CD4-positive, alpha-beta T cell (primary cell): ENCODE results near the gene ARVCF. TPM values are rescaled to one million over a fixed set of nuclear protein-coding genes. Genes with fewer than 3 reads are reported as not detected.

Experiments
- ATAC-seq: fragments of 200-7000 bp; cut with Tn5 transposase; one replicate; pipeline ENCODE4 v1.10.0; 2022; ENCODE audit warnings: mild to moderate bottlenecking; ENCODE audit not compliant: poor library complexity
- CTCF ChIA-PET: fragments of 350-600 bp; sonication (Branson Sonifier 250); formaldehyde crosslinking; loops from one replicate; lab custom pipeline; 2021; ENCODE audit warnings: antibody characterized with exemption, inconsistent platforms; lab: Charles Lee
- POLR2A ChIA-PET: fragments of 350-600 bp; sonication (Branson Sonifier 250); formaldehyde crosslinking; loops from one replicate; lab custom pipeline; 2021; ENCODE audit warnings: antibody characterized with exemption, inconsistent platforms; lab: Charles Lee
- DNase-seq, 14 experiments: peaks; one replicate each; pipeline ENCODE4 v3.0.0-alpha.2; 2013 to 2020; ENCODE audit warnings: mixed read lengths in 2 of 14
- H3K27ac ChIP-seq, 2 donors: one replicate each; pipeline versions ENCODE4 v1.5.1 to v1.7.0; 2013; ENCODE audit warnings: low read length in 2 of 2, low read depth in 1 of 2, mild to moderate bottlenecking in 1 of 2
- H3K27me3 ChIP-seq, 2 experiments: 1 replicate in 1 of 2; 2 replicates in 1 of 2; pipeline versions ENCODE4 v1.6.1 to v1.7.0; 2013; ENCODE audit warnings: low read length in 2 of 2, control low read depth in 1 of 2, mild to moderate bottlenecking in 1 of 2, moderate library complexity in 1 of 2; ENCODE audit not compliant: insufficient read depth in 2 of 2, control insufficient read depth in 1 of 2
- H3K36me3 ChIP-seq: one replicate; pipeline ENCODE4 v1.6.1; 2013; ENCODE audit warnings: low read length, control low read depth; ENCODE audit not compliant: insufficient read depth
- H3K4me1 ChIP-seq: one replicate; pipeline ENCODE4 v1.6.1; 2013; ENCODE audit warnings: low read length, control low read depth; ENCODE audit not compliant: insufficient read depth
- H3K4me3 ChIP-seq: one replicate; pipeline ENCODE4 v1.5.1; 2013; ENCODE audit warnings: mild to moderate bottlenecking, low read length, moderate library complexity
- H3K9me3 ChIP-seq, 2 experiments: 1 replicate in 1 of 2; 2 replicates in 1 of 2; pipeline versions ENCODE4 v1.6.1 to v1.7.0; 2013; ENCODE audit warnings: low read length in 2 of 2, mild to moderate bottlenecking in 2 of 2, control low read depth in 1 of 2, moderate library complexity in 1 of 2; ENCODE audit not compliant: control insufficient read depth in 1 of 2, insufficient read depth in 1 of 2
- H3K27ac Mint-ChIP-seq: one replicate; pipeline ENCODE4 v1.8.0; 2020; ENCODE audit warnings: mixed read lengths
- H3K27me3 Mint-ChIP-seq: one replicate; pipeline ENCODE4 v1.8.0; 2021; ENCODE audit warnings: mixed read lengths
- H3K36me3 Mint-ChIP-seq: one replicate; pipeline ENCODE4 v1.8.0; 2021; ENCODE audit warnings: low read depth, mixed read lengths
- H3K4me1 Mint-ChIP-seq: one replicate; pipeline ENCODE4 v1.8.0; 2021; ENCODE audit warnings: low read depth, mixed read lengths
- H3K4me3 Mint-ChIP-seq: one replicate; pipeline ENCODE4 v1.8.0; 2020; ENCODE audit warnings: mild to moderate bottlenecking, mixed read lengths
- H3K9me3 Mint-ChIP-seq: one replicate; pipeline ENCODE4 v1.8.0; 2020; ENCODE audit warnings: mixed read lengths
- intact Hi-C, 2 experiments: fragments of 100-400 bp; cut with DNase I in 1 of 2; cut with micrococcal nuclease in 1 of 2; formaldehyde crosslinking; loops; one replicate each; pipeline versions ENCODE4 v1.15.1 to v1.9.0; 2023 to 2025; cut with DNase I, micrococcal nuclease
- total RNA-seq, 174 experiments: library from RNA in 2 of 174; stranded (reverse) in 2 of 174; gene quantifications; one replicate each; pipeline ENCODE4 v1.2.3 and lab custom pipeline; 2021 to 2026
- TF ChIP-seq, protein P1 (sequence below): fragments of 200-600 bp; IDR thresholded peaks from one replicate; pipeline ENCODE4 v1.8.0; 2022; ENCODE audit warnings: antibody characterized with exemption, mild to moderate bottlenecking

ARVCF gene
- total RNA-seq, 2 experiments from 2014 or later: 2.2 to 2.5 TPM

DNA sequence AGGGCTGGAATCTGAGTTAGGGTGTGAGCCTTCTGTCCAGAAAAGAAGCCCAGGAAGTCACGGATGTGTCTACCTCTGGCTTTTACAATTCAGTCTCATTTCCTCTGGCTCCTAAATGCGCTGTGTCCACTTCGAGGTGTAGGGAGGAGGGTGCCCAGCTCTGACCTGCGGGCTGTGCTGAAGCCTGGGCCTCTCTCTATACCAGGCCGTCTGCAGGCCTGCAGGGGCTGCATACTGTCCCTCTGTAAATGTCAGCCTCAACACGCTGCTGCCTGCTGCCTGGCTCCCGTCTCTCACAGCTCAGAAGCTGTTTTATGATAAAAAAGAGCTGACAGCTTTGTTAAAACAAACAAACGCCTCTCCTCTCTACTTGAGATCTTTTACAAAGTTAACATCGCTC is 14.5 kb downstream of the ARVCF start:
- TF ChIP-seq, protein P1, sequence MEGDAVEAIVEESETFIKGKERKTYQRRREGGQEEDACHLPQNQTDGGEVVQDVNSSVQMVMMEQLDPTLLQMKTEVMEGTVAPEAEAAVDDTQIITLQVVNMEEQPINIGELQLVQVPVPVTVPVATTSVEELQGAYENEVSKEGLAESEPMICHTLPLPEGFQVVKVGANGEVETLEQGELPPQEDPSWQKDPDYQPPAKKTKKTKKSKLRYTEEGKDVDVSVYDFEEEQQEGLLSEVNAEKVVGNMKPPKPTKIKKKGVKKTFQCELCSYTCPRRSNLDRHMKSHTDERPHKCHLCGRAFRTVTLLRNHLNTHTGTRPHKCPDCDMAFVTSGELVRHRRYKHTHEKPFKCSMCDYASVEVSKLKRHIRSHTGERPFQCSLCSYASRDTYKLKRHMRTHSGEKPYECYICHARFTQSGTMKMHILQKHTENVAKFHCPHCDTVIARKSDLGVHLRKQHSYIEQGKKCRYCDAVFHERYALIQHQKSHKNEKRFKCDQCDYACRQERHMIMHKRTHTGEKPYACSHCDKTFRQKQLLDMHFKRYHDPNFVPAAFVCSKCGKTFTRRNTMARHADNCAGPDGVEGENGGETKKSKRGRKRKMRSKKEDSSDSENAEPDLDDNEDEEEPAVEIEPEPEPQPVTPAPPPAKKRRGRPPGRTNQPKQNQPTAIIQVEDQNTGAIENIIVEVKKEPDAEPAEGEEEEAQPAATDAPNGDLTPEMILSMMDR: no peak
- Mint-ChIP-seq H3K36me3 (no peaks in the 10 kb centered on the region), H3K27ac (no peak overlapping the region), H3K4me3 (no peak overlapping the region), H3K9me3 (peaks cover 10% of the 10 kb centered on the region), H3K4me1 (no peaks in the 10 kb centered on the region), H3K27me3 (no peaks in the 10 kb centered on the region)
- Histone ChIP-seq H3K4me3 (no peak overlapping the region), H3K27me3 (no peaks in the 10 kb centered on the region), H3K27ac (no peak overlapping the region), H3K4me1 (no peaks in the 10 kb centered on the region), H3K36me3 (no peaks in the 10 kb centered on the region), H3K9me3 (peaks cover 5 to 9% of the 10 kb centered on the region in 2 experiments)
- ChIA-PET CTCF (no interaction called here), POLR2A (no interaction called here)
- intact Hi-C loops: no loop called here
- ATAC-seq (no peak), DNase-seq (no peak)

DNA sequence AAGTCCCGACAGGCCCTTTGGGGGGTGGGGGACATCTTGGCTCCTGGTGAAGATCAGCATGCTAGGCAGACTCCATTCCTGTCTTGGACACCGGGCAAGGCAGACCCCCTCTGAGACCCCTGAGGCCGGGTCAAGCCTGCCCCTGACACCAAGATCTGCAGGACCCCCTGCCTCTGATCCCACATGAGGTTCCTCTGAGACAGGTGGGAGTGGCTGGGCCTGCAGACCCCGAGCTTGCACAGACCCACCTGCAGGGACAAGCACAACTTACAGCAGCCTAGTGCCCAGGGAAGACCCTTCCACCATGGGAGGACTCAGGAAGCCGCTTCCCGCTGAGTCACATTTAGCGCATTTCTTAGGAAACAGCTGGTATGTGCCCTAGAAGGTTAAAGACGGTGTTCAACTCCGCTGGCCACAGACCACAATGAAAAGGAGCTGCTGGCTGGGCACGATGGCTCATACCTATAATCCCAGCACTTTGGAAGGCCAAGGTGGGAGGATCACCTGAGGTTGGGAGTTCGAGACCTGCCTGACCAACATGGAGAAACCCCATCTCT is 15.5 kb downstream of the ARVCF start:
- H3K4me3 Mint-ChIP-seq: no peak overlapping the region
- ATAC-seq (no peak), DNase-seq (no peak)
- H3K36me3 ChIP-seq: no peaks in the 10 kb centered on the region
- H3K4me1 Mint-ChIP-seq: no peaks in the 10 kb centered on the region
- no peak overlapping the region for H3K27ac ChIP-seq
- TF ChIP-seq, protein P1: no peak
- H3K27me3 ChIP-seq: no peaks in the 10 kb centered on the region
- H3K9me3 Mint-ChIP-seq: peaks cover 10% of the 10 kb centered on the region
- no peaks in the 10 kb centered on the region for H3K36me3 Mint-ChIP-seq
- ChIA-PET POLR2A (no interaction called here), CTCF (no interaction called here)
- peaks cover 5 to 9% of the 10 kb centered on the region in 2 experiments for H3K9me3 ChIP-seq
- H3K27me3 Mint-ChIP-seq: no peaks in the 10 kb centered on the region
- H3K4me3 ChIP-seq: no peak overlapping the region
- intact Hi-C loops: no loop called here
- H3K27ac Mint-ChIP-seq: no peak overlapping the region
- no peaks in the 10 kb centered on the region for H3K4me1 ChIP-seq

DNA sequence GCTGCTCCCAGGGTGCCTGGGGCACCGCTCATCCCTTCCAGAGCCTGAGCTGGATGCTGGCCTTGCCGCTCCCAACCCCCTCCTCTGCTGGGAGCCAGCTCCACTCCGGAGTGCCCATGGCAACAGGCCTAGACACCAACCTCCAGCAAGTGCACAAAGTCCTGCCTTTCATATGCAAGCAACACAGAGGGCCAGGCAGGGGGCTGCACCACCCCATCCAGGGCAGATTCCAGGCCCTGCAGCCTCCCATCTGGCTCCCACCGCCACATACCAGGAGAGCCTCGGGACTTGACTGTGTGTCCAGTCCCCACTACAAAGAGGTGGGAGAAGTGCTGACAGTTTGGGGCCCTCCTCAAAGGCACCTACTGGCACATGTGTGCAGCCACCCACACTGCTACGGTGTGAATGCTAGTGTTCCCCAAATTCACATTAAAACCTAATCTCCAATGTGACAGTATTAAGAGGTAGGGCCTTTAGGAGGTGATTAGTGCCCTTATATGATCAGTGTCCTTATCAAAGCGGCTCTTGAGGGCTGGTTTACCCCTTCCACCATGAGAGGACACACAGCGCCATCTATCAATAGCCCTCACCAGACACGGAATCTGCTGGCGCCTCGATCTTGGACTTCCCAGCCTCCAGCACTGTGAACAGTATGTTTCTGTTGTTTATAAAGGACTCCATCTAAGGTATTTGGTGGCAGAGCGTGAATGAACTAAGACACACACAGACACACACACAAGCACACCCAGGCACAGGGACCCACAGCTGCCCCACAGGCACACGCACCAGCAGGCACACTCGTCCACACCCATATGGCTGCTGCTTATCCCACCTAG is 16.2 kb downstream of the ARVCF start:
- no peak for ATAC-seq
- Mint-ChIP-seq H3K9me3 (peaks cover 10% of the 10 kb centered on the region), H3K4me3 (no peak overlapping the region), H3K36me3 (no peaks in the 10 kb centered on the region), H3K4me1 (no peaks in the 10 kb centered on the region), H3K27ac (no peak overlapping the region), H3K27me3 (no peaks in the 10 kb centered on the region)
- ChIA-PET CTCF (no interaction called here), POLR2A (no interaction called here)
- Histone ChIP-seq H3K27ac (no peak overlapping the region), H3K27me3 (no peaks in the 10 kb centered on the region), H3K4me3 (no peak overlapping the region), H3K36me3 (no peaks in the 10 kb centered on the region), H3K9me3 (peaks cover 5 to 9% of the 10 kb centered on the region in 2 experiments), H3K4me1 (no peaks in the 10 kb centered on the region)
- intact Hi-C loops: no loop called here
- DNase-seq: no peak
- TF ChIP-seq, protein P1: no peak
